Activated T-helper 1 cell treated with anti-CD3 and anti-CD28 coated beads, Interleukin-12 subunit alpha, Interleukin-12 subunit beta, Interleukin-2, Interleukin-4 antibody, amounts not matched to agents 30 ng/mL and 10 ng/mL and 1 ng/mL, durations not matched to agents 14 hours and 24 hours and 36 hours (primary cell): ENCODE results near the gene DOCK8. TPM values are rescaled to one million over a fixed set of nuclear protein-coding genes. Genes with fewer than 3 reads are reported as not detected.
A peak's percentile ranks its signal among the peaks of the same experiment; 100 is the strongest.

Source experiments
- DNase-seq: peaks from one replicate; pipeline ENCODE4 v3.0.0; 2021; ENCODE audit warnings: low spot score
- H3K27ac Mint-ChIP-seq: one replicate; pipeline ENCODE4 v1.8.0; 2021; ENCODE audit warnings: mild to moderate bottlenecking, mixed read lengths
- H3K27me3 Mint-ChIP-seq: one replicate; pipeline ENCODE4 v1.8.0; 2022; ENCODE audit warnings: mild to moderate bottlenecking, moderate library complexity, mixed read lengths; ENCODE audit not compliant: insufficient read depth
- H3K36me3 Mint-ChIP-seq: one replicate; pipeline ENCODE4 v1.8.0; 2021; ENCODE audit warnings: low read depth, mixed read lengths
- H3K4me1 Mint-ChIP-seq: one replicate; pipeline ENCODE4 v1.8.0; 2021; ENCODE audit warnings: low read depth, mixed read lengths
- H3K4me3 Mint-ChIP-seq: one replicate; pipeline ENCODE4 v1.8.0; 2021; ENCODE audit warnings: mild to moderate bottlenecking, moderate library complexity, mixed read lengths
- H3K9me3 Mint-ChIP-seq: one replicate; pipeline ENCODE4 v1.8.0; 2021; ENCODE audit warnings: mixed read lengths
- intact Hi-C: fragments of 100-400 bp; cut with micrococcal nuclease; formaldehyde crosslinking; loops from one replicate; pipeline ENCODE4 v1.15.1; 2024
- total RNA-seq: library from RNA; stranded (reverse); gene quantifications from 2 replicates; pipeline ENCODE4 v1.2.3, GENCODE V29; 2022

Gene DOCK8
- total RNA-seq, 1 donor from 2014 or later, result 120 TPM

GRCh38 chr9:459491-460444, 245.1 kb downstream of the DOCK8 start:
- Mint-ChIP-seq H3K36me3 (peaks cover 44% of the 10 kb centered on the region), H3K4me1 (peaks cover 50% of the 10 kb centered on the region), H3K4me3 (peak overlapping the region; percentile 24), H3K27me3 (no peaks in the 10 kb centered on the region), H3K27ac (peak overlapping the region; percentile 80), H3K9me3 (no peaks in the 10 kb centered on the region)
- DNase-seq, result no peak
- intact Hi-C loops, result no loop called here

DNA sequence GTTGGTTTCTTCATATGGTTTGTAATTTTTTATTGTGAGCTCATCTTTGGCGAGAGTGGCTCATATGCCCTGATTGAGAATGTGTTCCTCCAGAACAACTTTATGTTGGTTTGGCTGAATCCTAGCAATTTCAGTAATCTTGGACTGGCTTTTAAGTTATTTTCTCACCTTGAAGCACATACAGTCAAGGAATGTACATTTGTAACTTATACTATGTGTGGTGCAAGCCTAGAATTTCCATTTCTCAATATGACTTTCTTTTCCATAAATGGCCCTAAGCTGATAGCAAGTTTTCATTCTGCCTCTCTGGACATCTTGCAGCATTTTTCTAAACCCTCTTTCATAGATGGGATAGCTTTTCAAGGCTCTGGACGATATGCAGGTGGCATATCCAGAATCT, 247.5 kb downstream of the DOCK8 start:
- Mint-ChIP-seq H3K27me3 (no peaks in the 10 kb centered on the region), H3K4me3 (no peak overlapping the region), H3K36me3 (peaks cover 55% of the 10 kb centered on the region), H3K4me1 (peaks cover 49% of the 10 kb centered on the region), H3K9me3 (no peaks in the 10 kb centered on the region), H3K27ac (no peak overlapping the region)
- no peak for DNase-seq
- intact Hi-C loops, result no loop called here

DNA sequence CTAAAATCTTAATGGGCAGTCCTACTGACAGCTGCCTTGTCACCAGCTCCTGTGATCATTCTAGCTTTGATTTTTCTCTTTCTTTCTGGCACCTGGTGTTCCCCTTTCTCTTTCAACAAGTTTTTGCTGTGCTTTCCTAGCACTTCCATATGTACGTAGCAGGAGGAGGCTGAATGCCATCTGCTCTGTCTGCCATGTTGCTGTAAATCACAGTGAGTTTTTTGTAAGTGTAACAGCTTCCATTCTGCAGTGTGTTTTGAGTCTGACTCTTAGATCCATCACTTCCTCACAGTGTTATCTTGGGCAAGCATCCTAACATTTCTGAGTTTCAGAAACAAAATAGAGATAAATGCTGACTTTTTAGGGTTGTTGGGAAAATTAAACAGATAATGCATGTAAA, 247.9 kb downstream of the DOCK8 start:
- peaks cover 54% of the 10 kb centered on the region for H3K36me3 Mint-ChIP-seq
- DNase-seq, result no peak
- no peak overlapping the region for H3K4me3 Mint-ChIP-seq
- H3K4me1 Mint-ChIP-seq, result peaks cover 44% of the 10 kb centered on the region
- no peaks in the 10 kb centered on the region for H3K27me3 Mint-ChIP-seq
- H3K9me3 Mint-ChIP-seq, result no peaks in the 10 kb centered on the region
- no peak overlapping the region for H3K27ac Mint-ChIP-seq
- intact Hi-C loops, result no loop called here

DNA sequence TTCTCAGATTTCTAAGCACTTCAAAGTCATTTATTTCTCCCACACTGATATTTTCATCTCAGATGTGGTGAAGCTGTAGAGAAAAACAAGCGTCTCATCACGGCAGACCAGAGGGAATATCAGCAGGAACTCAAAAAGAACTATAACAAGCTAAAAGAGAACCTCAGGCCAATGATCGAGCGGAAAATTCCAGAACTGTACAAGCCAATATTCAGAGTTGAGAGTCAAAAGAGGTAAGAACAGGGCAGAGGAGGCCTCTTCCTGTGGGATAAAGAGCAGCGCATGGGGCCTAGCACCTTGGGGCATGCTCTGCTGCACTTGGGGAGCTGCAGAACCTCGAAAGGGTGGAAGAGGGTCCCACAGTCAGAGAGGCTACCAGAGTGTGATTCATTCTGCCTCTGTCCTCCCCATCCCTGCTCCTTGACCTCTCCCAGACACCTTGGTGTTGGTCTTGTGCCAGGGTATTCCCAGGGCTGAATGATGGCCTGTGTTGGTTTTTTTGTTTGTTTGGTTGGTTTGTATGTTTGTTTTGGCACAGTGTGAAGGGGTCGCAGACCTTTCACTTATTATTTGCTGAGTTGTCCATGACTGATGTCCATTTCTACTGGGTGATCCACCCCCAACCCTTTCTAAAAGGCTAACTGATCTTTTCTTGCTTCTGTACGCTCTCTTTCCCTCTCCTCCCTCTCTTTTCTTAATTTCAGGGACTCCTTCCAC, 248.9 kb downstream of the DOCK8 start:
- H3K27ac Mint-ChIP-seq, result no peak overlapping the region
- H3K36me3 Mint-ChIP-seq, result peaks cover 44% of the 10 kb centered on the region
- no peaks in the 10 kb centered on the region for H3K27me3 Mint-ChIP-seq
- peaks cover 38% of the 10 kb centered on the region for H3K4me1 Mint-ChIP-seq
- no peak overlapping the region for H3K4me3 Mint-ChIP-seq
- H3K9me3 Mint-ChIP-seq, result no peaks in the 10 kb centered on the region
- intact Hi-C loops, result no loop called here
- no peak for DNase-seq

DNA sequence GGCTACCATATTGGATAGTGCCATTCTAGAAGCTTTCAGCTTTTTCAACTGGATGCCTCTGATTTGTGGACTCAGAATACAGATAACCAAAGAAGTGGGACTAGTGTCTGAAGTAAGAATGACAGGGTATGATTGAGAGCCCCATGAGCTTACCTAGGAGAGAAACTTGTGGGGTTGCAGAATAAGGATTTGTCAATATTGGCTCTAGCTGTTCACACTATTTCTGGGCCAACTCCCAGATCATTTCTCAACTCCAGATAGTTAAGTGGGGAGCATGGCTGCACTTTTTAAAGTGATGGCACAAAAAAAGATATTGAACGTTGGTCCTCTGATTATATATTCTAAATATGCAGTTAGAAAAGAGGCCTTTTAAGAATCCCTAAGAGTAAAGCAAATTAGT, 252.1 kb downstream of the DOCK8 start:
- H3K4me3 Mint-ChIP-seq, result no peak overlapping the region
- H3K4me1 Mint-ChIP-seq, result peaks cover 44% of the 10 kb centered on the region
- intact Hi-C loops, result no loop called here
- H3K36me3 Mint-ChIP-seq, result peaks cover 39% of the 10 kb centered on the region
- no peak overlapping the region for H3K27ac Mint-ChIP-seq
- peaks cover 1% of the 10 kb centered on the region for H3K27me3 Mint-ChIP-seq
- H3K9me3 Mint-ChIP-seq, result no peaks in the 10 kb centered on the region
- no peak for DNase-seq

- H3K27me3 Mint-ChIP-seq, result peaks cover 1% of the 10 kb centered on the region
- peak overlapping the region; percentile 69 for H3K4me3 Mint-ChIP-seq
- intact Hi-C loops, result loop anchor here (2.0 kb wide), 1 partner anchor 16 kb away; no protein-coding TSS in a partner anchor
- DNase-seq, result no peak
- H3K4me1 Mint-ChIP-seq, result peaks cover 36% of the 10 kb centered on the region
- H3K27ac Mint-ChIP-seq, result peak overlapping the region; percentile 70
- H3K9me3 Mint-ChIP-seq, result no peaks in the 10 kb centered on the region
- H3K36me3 Mint-ChIP-seq, result peaks cover 21% of the 10 kb centered on the region
Measured at GRCh38 chr9:468766-469426, 254.2 kb downstream of the DOCK8 start.

GRCh38 chr9:469672-470551, 255.2 kb downstream of the DOCK8 start:
- intact Hi-C loops, result loop anchor here (1.0 to 2.0 kb wide), 3 partner anchors 17 to 197 kb away; partner anchors contain the start of gene KANK1
- H3K36me3 Mint-ChIP-seq, result peaks cover 16% of the 10 kb centered on the region

DNA sequence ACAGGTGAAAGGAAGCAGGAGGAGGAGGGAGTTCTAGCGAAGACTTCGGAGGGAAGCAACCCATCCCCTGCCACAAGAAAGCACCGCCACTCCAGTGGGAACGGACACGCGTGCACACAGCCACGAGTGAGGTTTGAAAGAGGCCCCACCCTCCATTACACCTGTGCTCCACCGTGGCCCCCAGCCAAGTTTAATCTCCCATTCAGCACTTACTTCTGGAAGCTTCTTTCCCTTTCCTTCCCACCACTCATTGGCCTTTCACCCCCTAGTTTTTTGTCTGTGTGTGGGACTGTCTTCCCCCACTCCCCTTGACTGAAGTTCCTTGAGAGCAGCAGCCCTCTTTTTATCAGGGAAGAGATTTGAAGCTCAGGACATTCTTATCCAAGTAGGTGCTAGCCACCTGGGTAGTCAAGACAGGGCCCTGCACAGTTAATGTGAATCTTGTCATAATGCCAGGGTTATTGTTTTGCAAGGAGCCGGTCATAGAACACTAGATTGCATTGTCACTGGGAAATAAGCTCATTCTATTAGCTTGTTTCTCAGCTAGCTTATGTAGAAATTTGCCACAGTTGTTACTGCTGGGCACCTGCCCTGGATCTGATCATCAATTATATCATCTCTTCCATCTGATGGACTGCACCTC, 256.0 kb downstream of the DOCK8 start:
- peaks cover 36% of the 10 kb centered on the region for H3K4me1 Mint-ChIP-seq
- H3K4me3 Mint-ChIP-seq, result peak overlapping the region; percentile 97
- intact Hi-C loops, result loop anchor here (1.0 kb wide), 2 partner anchors 34 to 197 kb away; partner anchors contain the start of gene KANK1
- no peaks in the 10 kb centered on the region for H3K9me3 Mint-ChIP-seq
- H3K27ac Mint-ChIP-seq, result peak overlapping the region; percentile 98
- no peak for DNase-seq
- peaks cover 1% of the 10 kb centered on the region for H3K27me3 Mint-ChIP-seq
- H3K36me3 Mint-ChIP-seq, result peaks cover 9% of the 10 kb centered on the region

More at GRCh38 chr9:469672-470551, 255.2 kb downstream of the DOCK8 start:
- Mint-ChIP-seq H3K4me3 (peak overlapping the region; percentile 97), H3K9me3 (no peaks in the 10 kb centered on the region), H3K27me3 (peaks cover 1% of the 10 kb centered on the region), H3K27ac (peak overlapping the region; percentile 98), H3K4me1 (peaks cover 36% of the 10 kb centered on the region)
- peak; percentile 88 for DNase-seq

DNA sequence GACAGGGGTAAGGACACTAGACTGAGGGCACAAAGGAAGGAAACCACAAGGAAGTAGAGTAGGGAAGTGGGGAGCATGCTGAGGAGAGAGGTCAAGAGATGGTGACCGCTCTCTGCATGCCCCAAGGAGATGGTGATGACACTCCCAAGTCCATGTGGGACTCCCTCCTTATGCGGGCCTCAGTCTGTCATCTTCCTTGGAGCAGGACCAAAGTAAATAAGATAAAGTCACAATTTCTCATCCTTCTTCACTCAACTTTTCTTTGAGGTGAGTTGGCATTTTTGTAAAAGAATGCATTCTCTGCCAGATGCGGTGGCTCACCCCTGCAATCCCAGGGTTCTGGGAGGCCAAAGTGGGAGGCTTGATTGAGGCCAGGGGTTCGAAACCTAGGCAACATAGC, 256.7 kb downstream of the DOCK8 start:
- intact Hi-C loops, result no loop called here
- Mint-ChIP-seq H3K4me3 (peak overlapping the region; percentile 97), H3K27me3 (peaks cover 1% of the 10 kb centered on the region), H3K36me3 (peaks cover 5% of the 10 kb centered on the region), H3K27ac (peak overlapping the region; percentile 98), H3K4me1 (peaks cover 36% of the 10 kb centered on the region), H3K9me3 (no peaks in the 10 kb centered on the region)
- DNase-seq, result no peak

GRCh38 chr9:472479-473075, 257.9 kb downstream of the DOCK8 start:
- H3K36me3 Mint-ChIP-seq, result peaks cover 5% of the 10 kb centered on the region
- no peak overlapping the region for H3K27ac Mint-ChIP-seq

GRCh38 chr9:477193-477592, 262.5 kb downstream of the DOCK8 start:
- intact Hi-C loops, result no loop called here
- Mint-ChIP-seq H3K27me3 (peaks cover 7% of the 10 kb centered on the region), H3K27ac (no peak overlapping the region), H3K36me3 (peaks cover 7% of the 10 kb centered on the region), H3K4me1 (no peaks in the 10 kb centered on the region), H3K9me3 (no peaks in the 10 kb centered on the region), H3K4me3 (no peak overlapping the region)
- DNase-seq, result no peak

More at GRCh38 chr9:472479-473075, 257.9 kb downstream of the DOCK8 start:
- intact Hi-C loops, result no loop called here
- no peak for DNase-seq
- Mint-ChIP-seq H3K4me1 (peaks cover 36% of the 10 kb centered on the region), H3K27me3 (peaks cover 3% of the 10 kb centered on the region), H3K4me3 (no peak overlapping the region), H3K9me3 (no peaks in the 10 kb centered on the region)
